ENCODE measurements around the gene UBE2G2.

DNA sequence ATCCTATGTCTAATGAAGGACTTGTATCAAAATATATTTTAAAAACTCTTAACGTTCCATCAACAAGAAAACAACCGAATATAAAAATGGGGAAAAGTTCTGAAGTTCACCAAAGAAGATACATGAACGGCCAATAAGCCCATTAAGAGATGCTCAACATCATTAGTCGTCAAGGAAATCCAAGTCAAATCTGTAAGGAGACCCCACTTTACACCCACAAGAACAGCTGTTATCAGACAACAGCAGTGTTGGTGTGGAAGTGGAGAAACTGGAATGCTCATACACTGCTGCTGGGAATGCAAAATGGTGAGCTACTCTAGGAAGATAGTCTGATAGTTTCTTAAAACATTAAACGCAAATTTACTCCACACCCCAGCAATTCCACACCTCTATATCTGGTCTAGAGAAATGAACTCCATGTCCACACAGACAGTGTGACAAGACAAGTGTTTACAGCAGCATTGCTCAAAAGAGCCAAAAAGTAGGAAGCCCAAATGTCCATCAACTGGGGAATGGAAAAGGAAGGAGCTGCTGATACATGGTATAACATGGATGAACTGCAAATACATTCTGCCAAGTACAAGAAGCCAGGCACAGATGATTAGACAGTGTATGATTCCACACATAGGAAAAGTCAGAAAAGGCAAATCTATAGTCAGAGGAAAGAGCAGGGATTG lies 18.5 kb downstream of the UBE2G2 start:
- TF ChIP-seq GABPA (IDR thresholded peaks at IDR 0.05 in 1 of 2, conservative IDR thresholded peaks at IDR 0.05 in 1 of 2) (no peak), TAF1 (conservative IDR thresholded peaks at IDR 0.05) (no peak), ATF3 (IDR thresholded peaks at IDR 0.05) (no peak), REST (IDR thresholded peaks at IDR 0.05) (no peak), RXRA (IDR thresholded peaks at IDR 0.05) (no peak), EGR1 (IDR thresholded peaks at IDR 0.05; ENCODE audit: low read depth in 2 of 2) (no peak)
- TF ChIP-seq, protein P1, sequence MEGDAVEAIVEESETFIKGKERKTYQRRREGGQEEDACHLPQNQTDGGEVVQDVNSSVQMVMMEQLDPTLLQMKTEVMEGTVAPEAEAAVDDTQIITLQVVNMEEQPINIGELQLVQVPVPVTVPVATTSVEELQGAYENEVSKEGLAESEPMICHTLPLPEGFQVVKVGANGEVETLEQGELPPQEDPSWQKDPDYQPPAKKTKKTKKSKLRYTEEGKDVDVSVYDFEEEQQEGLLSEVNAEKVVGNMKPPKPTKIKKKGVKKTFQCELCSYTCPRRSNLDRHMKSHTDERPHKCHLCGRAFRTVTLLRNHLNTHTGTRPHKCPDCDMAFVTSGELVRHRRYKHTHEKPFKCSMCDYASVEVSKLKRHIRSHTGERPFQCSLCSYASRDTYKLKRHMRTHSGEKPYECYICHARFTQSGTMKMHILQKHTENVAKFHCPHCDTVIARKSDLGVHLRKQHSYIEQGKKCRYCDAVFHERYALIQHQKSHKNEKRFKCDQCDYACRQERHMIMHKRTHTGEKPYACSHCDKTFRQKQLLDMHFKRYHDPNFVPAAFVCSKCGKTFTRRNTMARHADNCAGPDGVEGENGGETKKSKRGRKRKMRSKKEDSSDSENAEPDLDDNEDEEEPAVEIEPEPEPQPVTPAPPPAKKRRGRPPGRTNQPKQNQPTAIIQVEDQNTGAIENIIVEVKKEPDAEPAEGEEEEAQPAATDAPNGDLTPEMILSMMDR (IDR thresholded peaks at IDR 0.05; ENCODE audit: low read depth, low read length, missing input control), result no peak
- TF ChIP-seq, protein P2, sequence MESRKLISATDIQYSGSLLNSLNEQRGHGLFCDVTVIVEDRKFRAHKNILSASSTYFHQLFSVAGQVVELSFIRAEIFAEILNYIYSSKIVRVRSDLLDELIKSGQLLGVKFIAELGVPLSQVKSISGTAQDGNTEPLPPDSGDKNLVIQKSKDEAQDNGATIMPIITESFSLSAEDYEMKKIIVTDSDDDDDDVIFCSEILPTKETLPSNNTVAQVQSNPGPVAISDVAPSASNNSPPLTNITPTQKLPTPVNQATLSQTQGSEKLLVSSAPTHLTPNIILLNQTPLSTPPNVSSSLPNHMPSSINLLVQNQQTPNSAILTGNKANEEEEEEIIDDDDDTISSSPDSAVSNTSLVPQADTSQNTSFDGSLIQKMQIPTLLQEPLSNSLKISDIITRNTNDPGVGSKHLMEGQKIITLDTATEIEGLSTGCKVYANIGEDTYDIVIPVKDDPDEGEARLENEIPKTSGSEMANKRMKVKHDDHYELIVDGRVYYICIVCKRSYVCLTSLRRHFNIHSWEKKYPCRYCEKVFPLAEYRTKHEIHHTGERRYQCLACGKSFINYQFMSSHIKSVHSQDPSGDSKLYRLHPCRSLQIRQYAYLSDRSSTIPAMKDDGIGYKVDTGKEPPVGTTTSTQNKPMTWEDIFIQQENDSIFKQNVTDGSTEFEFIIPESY (IDR thresholded peaks at IDR 0.05), result no peak
